OCI-LY1 (cell line): ENCODE measurements around the gene LPAR3.

Experiments
- H2AFZ ChIP-seq: fragments of 200-600 bp; sonication (generic), shearing (Covaris generic); 2 replicates; pipeline ENCODE4 v1.6.0; 2014; ENCODE audit warnings: antibody characterized with exemption, mild to moderate bottlenecking, low read length
- H3F3A ChIP-seq: fragments of 200-600 bp; sonication (generic), shearing (Covaris generic); 2 replicates; pipeline ENCODE4 v1.6.0; 2014; ENCODE audit warnings: mild to moderate bottlenecking, antibody characterized with exemption, low read length, moderate library complexity; ENCODE audit not compliant: insufficient read depth
- H3K27ac ChIP-seq: fragments of 200-600 bp; sonication (generic); 2 replicates; pipeline ENCODE4 v1.5.1; 2014; ENCODE audit warnings: low read length, mixed run types, mild to moderate bottlenecking, low read depth; ENCODE audit not compliant: poor library complexity, severe bottlenecking
- H3K27me3 ChIP-seq: fragments of 200-600 bp; sonication (generic); 2 replicates; pipeline ENCODE4 v1.6.0; 2014; ENCODE audit warnings: antibody characterized with exemption, mild to moderate bottlenecking, low read length, moderate library complexity; ENCODE audit not compliant: insufficient read depth
- H3K36me3 ChIP-seq: fragments of 200-600 bp; sonication (generic); 2 replicates; pipeline ENCODE4 v1.6.1; 2014; ENCODE audit warnings: mild to moderate bottlenecking, antibody characterized with exemption, low read length, moderate library complexity, mixed read lengths; ENCODE audit not compliant: insufficient read depth
- H3K4me1 ChIP-seq: fragments of 200-600 bp; sonication (generic); 2 replicates; pipeline ENCODE4 v1.5.1; 2014; ENCODE audit warnings: mild to moderate bottlenecking, low read length, moderate library complexity; ENCODE audit not compliant: insufficient read depth, severe bottlenecking
- H3K4me2 ChIP-seq: fragments of 200-600 bp; sonication (generic), shearing (Covaris generic); 2 replicates; pipeline ENCODE4 v1.6.1; 2014; ENCODE audit warnings: low read length
- H3K4me3 ChIP-seq: fragments of 200-600 bp; sonication (generic); 2 replicates; pipeline ENCODE4 v1.5.1; 2014; ENCODE audit warnings: low read length, low read depth, mild to moderate bottlenecking, mixed read lengths; ENCODE audit not compliant: poor library complexity, severe bottlenecking
- H3K79me2 ChIP-seq: fragments of 200-600 bp; shearing (Covaris generic); 2 replicates; pipeline ENCODE4 v1.6.1; 2016; ENCODE audit warnings: mixed run types, low read length, mixed read lengths; ENCODE audit not compliant: insufficient read depth
- H3K9ac ChIP-seq: fragments of 200-600 bp; sonication (generic), shearing (Covaris generic); 2 replicates; pipeline ENCODE4 v1.6.1; 2014; ENCODE audit warnings: mild to moderate bottlenecking, low read length, mixed read lengths
- H3K9me2 ChIP-seq: fragments of 200-600 bp; sonication (generic), shearing (Covaris generic); 2 replicates; pipeline ENCODE4 v1.6.1; 2014; ENCODE audit warnings: low read depth, mild to moderate bottlenecking, low read length, mixed read lengths
- H3K9me3 ChIP-seq: fragments of 200-600 bp; shearing (Covaris generic); 2 replicates; pipeline ENCODE4 v1.6.1; 2014; ENCODE audit warnings: low read length, mixed read lengths
- H4K20me1 ChIP-seq: fragments of 200-600 bp; sonication (generic), shearing (Covaris generic); 2 replicates; pipeline ENCODE4 v1.6.0; 2016; ENCODE audit warnings: mild to moderate bottlenecking, low read length; ENCODE audit not compliant: insufficient read depth
- EZH2 ChIP-seq: fragments of 200-600 bp; sonication (generic), shearing (Covaris generic); IDR thresholded peaks from 2 replicates; pipeline ENCODE4 v1.8.0; 2017; ENCODE audit warnings: borderline replicate concordance, mixed run types, mild to moderate bottlenecking, antibody characterized with exemption, low read length, moderate library complexity, mixed read lengths
- TF ChIP-seq, protein P1 (sequence below): fragments of 200-600 bp; sonication (generic), shearing (Covaris generic); IDR thresholded peaks from 2 replicates; pipeline ENCODE4 v1.5.1; 2017; ENCODE audit warnings: mild to moderate bottlenecking, antibody characterized with exemption, low read length, moderate library complexity, mixed read lengths

Gene LPAR3

GRCh38 chr1:84920159-84920558 lies 27.2 kb upstream of the LPAR3 start:
- H4K20me1 ChIP-seq: no peaks in the 10 kb centered on the region
- H2AFZ ChIP-seq: no peak overlapping the region
- no peak overlapping the region for H3K4me3 ChIP-seq
- H3K27ac ChIP-seq: no peak overlapping the region
- no peaks in the 10 kb centered on the region for H3K79me2 ChIP-seq
- TF ChIP-seq EZH2: no peak
- TF ChIP-seq, protein P1, sequence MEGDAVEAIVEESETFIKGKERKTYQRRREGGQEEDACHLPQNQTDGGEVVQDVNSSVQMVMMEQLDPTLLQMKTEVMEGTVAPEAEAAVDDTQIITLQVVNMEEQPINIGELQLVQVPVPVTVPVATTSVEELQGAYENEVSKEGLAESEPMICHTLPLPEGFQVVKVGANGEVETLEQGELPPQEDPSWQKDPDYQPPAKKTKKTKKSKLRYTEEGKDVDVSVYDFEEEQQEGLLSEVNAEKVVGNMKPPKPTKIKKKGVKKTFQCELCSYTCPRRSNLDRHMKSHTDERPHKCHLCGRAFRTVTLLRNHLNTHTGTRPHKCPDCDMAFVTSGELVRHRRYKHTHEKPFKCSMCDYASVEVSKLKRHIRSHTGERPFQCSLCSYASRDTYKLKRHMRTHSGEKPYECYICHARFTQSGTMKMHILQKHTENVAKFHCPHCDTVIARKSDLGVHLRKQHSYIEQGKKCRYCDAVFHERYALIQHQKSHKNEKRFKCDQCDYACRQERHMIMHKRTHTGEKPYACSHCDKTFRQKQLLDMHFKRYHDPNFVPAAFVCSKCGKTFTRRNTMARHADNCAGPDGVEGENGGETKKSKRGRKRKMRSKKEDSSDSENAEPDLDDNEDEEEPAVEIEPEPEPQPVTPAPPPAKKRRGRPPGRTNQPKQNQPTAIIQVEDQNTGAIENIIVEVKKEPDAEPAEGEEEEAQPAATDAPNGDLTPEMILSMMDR: no peak
- H3K36me3 ChIP-seq: no peaks in the 10 kb centered on the region
- H3K27me3 ChIP-seq: no peaks in the 10 kb centered on the region
- H3K4me2 ChIP-seq: no peak overlapping the region
- H3K9me3 ChIP-seq: no peaks in the 10 kb centered on the region
- H3K9me2 ChIP-seq: no peaks in the 10 kb centered on the region
- H3F3A ChIP-seq: no peaks in the 10 kb centered on the region
- no peaks in the 10 kb centered on the region for H3K4me1 ChIP-seq
- H3K9ac ChIP-seq: no peak overlapping the region

GRCh38 chr1:84919461-84919970 lies 26.5 kb upstream of the LPAR3 start:
- no peak overlapping the region for H2AFZ ChIP-seq

DNA sequence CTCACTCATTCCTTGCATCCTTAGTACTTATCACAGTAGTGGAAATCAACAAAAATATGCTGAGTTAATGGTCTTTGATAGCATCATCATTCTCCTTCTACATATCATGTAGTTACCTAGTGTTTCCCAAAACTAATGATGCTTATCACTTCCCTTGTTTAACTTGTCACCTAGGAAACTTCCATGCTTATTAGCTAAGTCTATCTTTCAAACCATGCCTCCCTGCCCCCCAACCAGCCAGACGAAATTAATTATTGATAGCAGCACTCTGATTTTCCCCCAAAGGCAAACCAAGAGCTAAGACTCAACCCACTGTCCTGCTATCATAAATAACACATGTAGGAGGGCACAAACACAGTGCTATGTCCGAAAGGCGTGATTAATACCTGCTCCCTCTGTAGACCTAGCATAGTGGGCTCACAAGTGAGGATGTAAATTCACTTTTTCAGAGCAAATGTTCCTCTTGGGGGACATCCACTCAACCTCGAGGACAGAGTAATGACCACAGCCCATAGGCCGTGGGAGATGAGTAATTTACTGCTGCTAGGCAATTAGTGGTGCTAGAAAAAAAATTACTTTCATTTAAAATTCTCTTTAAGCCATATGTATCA lies 25.8 kb upstream of the LPAR3 start:
- Histone ChIP-seq H3K9me3 (no peaks in the 10 kb centered on the region), H3K9me2 (no peaks in the 10 kb centered on the region), H3K4me2 (no peak overlapping the region), H3K27ac (no peak overlapping the region), H3K79me2 (no peaks in the 10 kb centered on the region), H4K20me1 (no peaks in the 10 kb centered on the region), H3K9ac (no peak overlapping the region), H3K36me3 (no peaks in the 10 kb centered on the region), H3F3A (no peaks in the 10 kb centered on the region), H3K4me3 (no peak overlapping the region), H3K27me3 (peaks cover 2% of the 10 kb centered on the region; the same call in 1 of the 2 replicates), H3K4me1 (no peaks in the 10 kb centered on the region), H2AFZ (no peak overlapping the region)
- TF ChIP-seq EZH2: no peak
- TF ChIP-seq, protein P1: no peak

More at GRCh38 chr1:84919461-84919970, 26.5 kb upstream of the LPAR3 start:
- no peak overlapping the region for H3K9ac ChIP-seq
- H3K27me3 ChIP-seq: no peaks in the 10 kb centered on the region
- no peaks in the 10 kb centered on the region for H3K4me1 ChIP-seq
- H3K79me2 ChIP-seq: no peaks in the 10 kb centered on the region
- no peaks in the 10 kb centered on the region for H3K36me3 ChIP-seq
- no peaks in the 10 kb centered on the region for H4K20me1 ChIP-seq
- H3K27ac ChIP-seq: no peak overlapping the region
- no peak overlapping the region for H3K4me2 ChIP-seq
- no peaks in the 10 kb centered on the region for H3K9me3 ChIP-seq
- no peaks in the 10 kb centered on the region for H3F3A ChIP-seq
- H3K9me2 ChIP-seq: no peaks in the 10 kb centered on the region
- no peak for TF ChIP-seq EZH2
- TF ChIP-seq, protein P1: no peak
- H3K4me3 ChIP-seq: no peak overlapping the region
